HepG2 (cell line): ENCODE measurements around the gene ATP13A1. TPM values are rescaled to one million over a fixed set of nuclear protein-coding genes. Genes with fewer than 3 reads are reported as not detected.

Experiments used
- ATAC-seq: fragments of 200-7000 bp; cut with Tn5 transposase; 3 replicates; pipeline ENCODE4 v1.9.1; 2020; ENCODE audit warnings: mild to moderate bottlenecking, moderate library complexity
- BruUV-seq: library from RNA; stranded (reverse); fragments of 400-500 nt; replicated peaks from 2 replicates; lab custom pipeline; 2021; lab: Mats Ljungman, UMichigan
- CTCF ChIA-PET: fragments of 300-600 bp; formaldehyde crosslinking; extraction: SDS; loops from one replicate; lab custom pipeline; 2021; ENCODE audit warnings: low total read pairs, inconsistent platforms, low intra/inter-chr PET ratio; lab: Yijun Ruan, JAX
- POLR2A ChIA-PET: fragments of 350-600 bp; sonication (Branson Sonifier 250); formaldehyde crosslinking; loops from one replicate; lab custom pipeline; 2020; ENCODE audit warnings: antibody characterized with exemption, inconsistent platforms; lab: Yijun Ruan, JAX
- DNase-seq: peaks from one replicate; pipeline ENCODE4 v3.0.0-alpha.2; 2015; ENCODE audit warnings: low spot score
- FAIRE-seq: peaks from 3 replicates; lab custom pipeline; 2011; peaks lifted over from hg19 to GRCh38; lab: Jason Lieb, UNC
- H2AFZ ChIP-seq: one replicate; pipeline ENCODE4 v1.6.1; 2011; ENCODE audit warnings: low read length, inconsistent platforms
- H3K27ac ChIP-seq: fragments of 300-600 bp; 3 replicates; pipeline ENCODE4 v1.8.0; 2011; ENCODE audit warnings: mixed run types, mild to moderate bottlenecking, mixed read lengths, low read length, inconsistent platforms; ENCODE audit not compliant: insufficient read depth; ENCODE audit errors: extremely low read length
- H3K27me3 ChIP-seq, 2 experiments: fragments of 200-600 bp in 1 of 2; 2 replicates in 1 of 2; 3 replicates in 1 of 2; pipeline versions ENCODE4 v1.6.0 to v1.8.0; 2011; ENCODE audit warnings: low read length in 2 of 2, mild to moderate bottlenecking in 2 of 2, moderate library complexity in 2 of 2, inconsistent platforms in 1 of 2; ENCODE audit not compliant: insufficient read depth in 2 of 2, control insufficient read depth in 1 of 2
- H3K36me3 ChIP-seq, 2 experiments: fragments of 200-600 bp in 1 of 2; replicated peaks in 1 of 2; 2 replicates in 1 of 2; 3 replicates in 1 of 2; pipeline versions ENCODE4 v1.5.1 to v1.8.0; 2011; ENCODE audit warnings: low read length in 2 of 2, inconsistent platforms in 1 of 2; ENCODE audit not compliant: insufficient read depth in 2 of 2, control insufficient read depth in 1 of 2
- H3K4me1 ChIP-seq: 2 replicates; pipeline ENCODE4 v1.5.1; 2012; ENCODE audit warnings: low read length, inconsistent platforms; ENCODE audit not compliant: insufficient read depth
- H3K4me2 ChIP-seq: 2 replicates; pipeline ENCODE4 v1.6.0; 2011; ENCODE audit warnings: low read depth, low read length, inconsistent platforms
- H3K4me3 ChIP-seq, 3 experiments: fragments of 200-600 bp in 1 of 3; sonication (generic), shearing (Covaris generic) in 1 of 3; replicated peaks in 1 of 3; 2 replicates each; pipeline ENCODE4 v1.5.1; 2011 to 2016; ENCODE audit warnings: low read length in 3 of 3, inconsistent platforms in 2 of 3, low read depth in 2 of 3, mild to moderate bottlenecking in 2 of 3, control low read depth in 1 of 3, mixed read lengths in 1 of 3; ENCODE audit not compliant: insufficient read depth in 1 of 3
- H3K79me2 ChIP-seq: one replicate; pipeline ENCODE4 v1.6.1; 2011; ENCODE audit warnings: low read length, inconsistent platforms; ENCODE audit not compliant: insufficient read depth
- H3K9ac ChIP-seq: 2 replicates; pipeline ENCODE4 v1.6.0; 2011; ENCODE audit warnings: mild to moderate bottlenecking, low read depth, low read length, inconsistent platforms; ENCODE audit not compliant: insufficient read depth
- H3K9me3 ChIP-seq: 2 replicates; pipeline ENCODE4 v1.5.1; 2012; ENCODE audit warnings: mild to moderate bottlenecking, low read length
- H4K20me1 ChIP-seq: 2 replicates; pipeline ENCODE4 v1.6.0; 2011; ENCODE audit warnings: inconsistent platforms, mild to moderate bottlenecking, low read length, moderate library complexity; ENCODE audit not compliant: insufficient read depth
- AGO2 ChIP-seq: fragments of 200-400 bp; formaldehyde crosslinking; optimal IDR thresholded peaks from 2 replicates; pipeline ENCODE3; 2017; ENCODE audit warnings: mild to moderate bottlenecking, low read depth, low read length, moderate library complexity
- CBX5 ChIP-seq: sonication (generic); formaldehyde crosslinking; IDR thresholded peaks from 2 replicates; pipeline ENCODE4 v1.4.0; 2020; ENCODE audit warnings: missing genetic modification reagents, borderline replicate concordance
- POLR2G ChIP-seq: fragments of 200-400 bp; formaldehyde crosslinking; IDR thresholded peaks from 2 replicates; pipeline ENCODE4 v1.6.1; 2018; ENCODE audit warnings: mild to moderate bottlenecking, low read depth, low read length, moderate library complexity
- ZNF614 ChIP-seq: IDR thresholded peaks from 2 replicates; pipeline ENCODE4 v1.6.1; 2018; ENCODE audit warnings: missing biosample characterization, missing genetic modification reagents, inconsistent platforms, borderline replicate concordance
- WGBS: methylation state at CpG from one replicate; pipeline ENCODE4 v1.1.6; 2017; ENCODE audit warnings: low lambda C conversion rate; 5-methylcytosine and 5-hydroxymethylcytosine counted together
- in situ Hi-C: cut with HindIII; loops from 2 replicates; pipeline ENCODE4 v1.10.0; 2017; ENCODE audit warnings: low pct_unique_long_range_greater_than_20kb; ENCODE audit not compliant: extremely low pct_ligation_motif_present
- intact Hi-C: fragments of 100-400 bp; cut with micrococcal nuclease; formaldehyde crosslinking; loops from one replicate; pipeline ENCODE4 v1.10.0; 2022; ENCODE audit not compliant: unreplicated experiment
- polyA plus RNA-seq, 8 experiments: library from polyadenylated mRNA; depleted of rRNA in 3 of 8; stranded (reverse) in 7 of 8; unstranded in 1 of 8; fragments of >200 nt; fragmentation: Illumina TruSeq in 4 of 8; extraction: Trizol in 4 of 8; gene quantifications; 2 replicates each; pipeline versions ENCODE4 v1.2.1 to v1.2.3, GENCODE V29; 2011 to 2016; ENCODE audit warnings: low read depth in 4 of 8, missing spikeins in 1 of 8, mixed read lengths in 1 of 8; ENCODE audit not compliant: insufficient read depth in 1 of 8
- total RNA-seq, 5 experiments: library from RNA; depleted of rRNA; stranded (reverse); fragments of >200 nt; fragmentation: Illumina TruSeq; extraction: Trizol; gene quantifications; 2 replicates each; pipeline ENCODE4 v1.2.3, GENCODE V29; 2016; ENCODE audit warnings: low read depth in 1 of 5

ATP13A1 gene
- total and polyA plus RNA-seq, 2 of the 13 experiments (the other 11 are each of a cell fraction or from before 2014, with no cell fraction given): 23.2 to 41.7 TPM

DNA sequence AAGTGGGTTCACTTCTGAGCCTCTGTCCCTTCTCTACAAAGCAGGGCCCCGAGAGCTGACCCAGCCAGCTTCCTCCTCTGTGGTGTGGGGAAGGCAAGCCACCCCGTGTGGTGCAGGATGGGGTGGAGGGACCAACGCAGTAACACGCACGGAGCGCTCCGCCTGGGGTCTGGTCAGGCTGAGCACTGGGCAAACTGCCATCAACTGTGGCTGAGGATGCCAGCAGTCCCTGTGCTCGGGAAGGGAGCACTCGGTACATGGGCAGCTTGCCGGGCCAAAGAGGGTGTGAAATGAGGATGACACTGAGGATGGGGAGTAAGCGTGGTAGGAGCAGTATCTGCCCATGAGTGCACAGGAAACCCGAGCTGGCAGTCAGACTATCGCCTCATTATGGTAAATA is 12.4 kb downstream of the ATP13A1 start:
- peaks cover 55 to 91% of the 10 kb centered on the region in 2 experiments for H3K36me3 ChIP-seq

DNA sequence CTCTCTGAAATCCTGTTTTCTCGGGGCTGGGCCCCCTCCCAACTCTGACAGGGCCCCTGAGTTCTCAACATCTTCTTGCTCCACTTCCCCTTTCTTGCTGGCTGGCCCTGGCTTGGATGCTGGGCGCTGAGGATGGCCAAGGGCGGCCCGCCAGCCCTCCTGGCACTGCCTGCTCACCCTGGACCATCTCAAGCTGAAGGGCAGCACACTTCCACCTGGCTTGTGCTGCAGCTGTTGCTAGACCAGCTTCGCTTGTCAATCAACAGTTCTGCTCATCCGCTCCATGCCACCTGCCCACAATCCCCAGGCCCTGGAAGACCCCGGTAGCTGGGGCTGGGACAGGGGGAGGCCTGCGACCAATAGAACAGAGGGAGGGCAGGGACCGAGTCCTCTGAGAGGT is 13.1 kb downstream of the ATP13A1 start:
- H4K20me1 ChIP-seq: no peaks in the 10 kb centered on the region
- TF ChIP-seq AGO2 (peak; percentile 53), CBX5 (no peak)
- H3K4me3 ChIP-seq: no peak overlapping the region
- no peak overlapping the region for H3K27ac ChIP-seq
- H3K4me2 ChIP-seq: no peak overlapping the region
- no peak overlapping the region for H2AFZ ChIP-seq
- CTCF ChIA-PET: no interaction called here
- no peaks in the 10 kb centered on the region for H3K27me3 ChIP-seq
- H3K36me3 ChIP-seq: peaks cover 50 to 89% of the 10 kb centered on the region in 2 experiments
- ATAC-seq (no peak), DNase-seq (no peak), FAIRE-seq (no peak)
- H3K4me1 ChIP-seq: no peaks in the 10 kb centered on the region
- in situ Hi-C loops (no loop called here), intact Hi-C loops (no loop called here)
- WGBS: 98% methylated on average over 9 of the region's 9 CpGs
- H3K9me3 ChIP-seq: no peaks in the 10 kb centered on the region
- no TSS peak for BruUV-seq
- H3K9ac ChIP-seq: no peak overlapping the region
- no peaks in the 10 kb centered on the region for H3K79me2 ChIP-seq
- POLR2A ChIA-PET: interaction anchor here (0.9 to 1.5 kb wide), 3 partner anchors 10 to 18 kb away, joined by 3 to 4 read pairs (median 4); partner anchors contain the start of genes ATP13A1 and ZNF101

More for the DNA sequence above, 12.4 kb downstream of the ATP13A1 start:
- no peak overlapping the region for H3K27ac ChIP-seq
- CTCF ChIA-PET: no interaction called here
- H3K79me2 ChIP-seq: no peaks in the 10 kb centered on the region
- no peak overlapping the region for H3K9ac ChIP-seq
- H3K4me2 ChIP-seq: no peak overlapping the region
- H3K27me3 ChIP-seq: no peaks in the 10 kb centered on the region
- no peaks in the 10 kb centered on the region for H3K9me3 ChIP-seq
- H2AFZ ChIP-seq: no peak overlapping the region
- H4K20me1 ChIP-seq: no peaks in the 10 kb centered on the region
- no peak for ATAC-seq
- TF ChIP-seq POLR2G (0 out of 2 replicates have a peak, but pooled peaks have one; percentile 5), ZNF614 (CRISPR knock-in tag) (no peak), AGO2 (peak; percentile 11)
- TF ChIP-seq, all 625 proteins: peak for 2
- over 99% methylated on average over 11 of the region's 13 CpGs for WGBS
- POLR2A ChIA-PET: interaction anchor here (0.9 to 1.2 kb wide), 2 partner anchors 9 to 17 kb away, joined by 3 to 4 read pairs; partner anchors contain the start of gene ZNF101
- DNase-seq: no peak
- no peak for FAIRE-seq
- Histone ChIP-seq H3K4me3 (no peak overlapping the region), H3K4me1 (no peaks in the 10 kb centered on the region)
- in situ Hi-C loops (no loop called here), intact Hi-C loops (no loop called here)
- BruUV-seq: no TSS peak
